ENCODE results near the gene POR. TPM values are rescaled to one million over a fixed set of nuclear protein-coding genes. Genes with fewer than 3 reads are reported as not detected.
A peak's percentile ranks its signal among the peaks of the same experiment; 100 is the strongest.

Gene POR
- total RNA-seq, 1 experiment from 2014 or later: 144 TPM

DNA sequence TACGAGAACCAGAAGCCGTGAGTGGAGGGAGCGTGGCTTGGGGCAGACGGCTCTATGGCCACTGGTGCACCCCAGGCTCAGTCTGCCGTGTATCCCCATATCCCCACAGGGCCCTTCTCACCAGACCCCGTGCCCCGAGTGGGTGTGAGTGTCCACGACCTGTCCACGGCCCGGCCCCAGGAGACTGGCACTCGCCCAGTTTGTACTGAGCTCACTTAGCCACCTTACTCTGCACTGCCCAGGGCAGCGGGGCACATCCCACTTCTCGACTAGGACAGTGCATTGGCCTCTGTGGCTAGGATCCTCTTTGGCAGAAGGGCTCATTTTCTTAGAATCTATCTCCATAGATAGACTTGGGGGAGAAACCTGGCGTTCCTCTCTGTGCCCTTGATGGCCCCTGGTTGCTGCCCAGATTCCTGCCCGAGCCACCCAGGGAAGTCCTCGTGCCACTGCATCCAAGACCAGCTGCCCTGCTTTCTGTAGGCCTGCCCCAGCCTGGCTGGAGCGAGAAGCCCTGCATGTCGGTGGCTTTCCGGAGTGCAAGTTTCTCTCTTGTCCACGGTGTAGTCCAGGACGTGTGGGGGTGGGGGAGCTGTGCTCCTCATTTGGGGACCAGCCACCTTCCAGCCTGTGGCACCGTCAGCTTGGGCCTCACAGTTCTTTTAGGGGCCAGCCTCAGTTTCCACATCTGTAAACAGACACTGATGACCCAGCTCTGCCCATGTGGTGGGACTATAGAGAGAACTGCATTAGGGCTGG, 67.5 kb downstream of the POR start:
- in situ Hi-C loops (cut with HindIII; ENCODE audit: low pct_unique_long_range_greater_than_20kb, low sequenced_read_pairs): no loop called here
- DNase-seq (ENCODE audit: low read depth): no peak

DNA sequence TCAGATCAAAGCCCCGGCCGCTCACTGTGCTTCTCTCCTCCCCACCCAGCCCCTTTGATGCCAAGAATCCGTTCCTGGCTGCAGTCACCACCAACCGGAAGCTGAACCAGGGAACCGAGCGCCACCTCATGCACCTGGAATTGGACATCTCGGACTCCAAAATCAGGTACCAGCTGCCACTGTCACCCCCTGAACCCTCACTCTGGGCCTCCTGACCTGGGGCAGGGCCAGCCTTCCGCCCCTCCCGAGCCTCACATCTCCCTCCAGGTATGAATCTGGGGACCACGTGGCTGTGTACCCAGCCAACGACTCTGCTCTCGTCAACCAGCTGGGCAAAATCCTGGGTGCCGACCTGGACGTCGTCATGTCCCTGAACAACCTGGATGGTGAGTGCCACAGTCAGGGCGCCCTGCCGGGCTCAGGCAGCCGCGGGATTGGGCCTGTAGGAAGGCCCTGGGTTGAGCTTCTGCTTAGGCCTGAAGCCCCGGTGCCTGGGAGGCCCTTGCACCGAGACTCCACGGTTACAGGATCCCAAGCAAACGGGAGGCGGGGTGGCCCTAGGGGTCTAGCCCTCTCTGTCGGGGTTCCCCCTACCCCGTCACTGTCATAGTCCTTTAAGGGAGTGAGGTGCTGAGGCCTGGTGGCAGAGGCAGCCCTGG, 68.6 kb downstream of the POR start:
- no peak for DNase-seq (ENCODE audit: low read depth)
- in situ Hi-C loops (cut with HindIII; ENCODE audit: low pct_unique_long_range_greater_than_20kb, low sequenced_read_pairs): no loop called here

DNA sequence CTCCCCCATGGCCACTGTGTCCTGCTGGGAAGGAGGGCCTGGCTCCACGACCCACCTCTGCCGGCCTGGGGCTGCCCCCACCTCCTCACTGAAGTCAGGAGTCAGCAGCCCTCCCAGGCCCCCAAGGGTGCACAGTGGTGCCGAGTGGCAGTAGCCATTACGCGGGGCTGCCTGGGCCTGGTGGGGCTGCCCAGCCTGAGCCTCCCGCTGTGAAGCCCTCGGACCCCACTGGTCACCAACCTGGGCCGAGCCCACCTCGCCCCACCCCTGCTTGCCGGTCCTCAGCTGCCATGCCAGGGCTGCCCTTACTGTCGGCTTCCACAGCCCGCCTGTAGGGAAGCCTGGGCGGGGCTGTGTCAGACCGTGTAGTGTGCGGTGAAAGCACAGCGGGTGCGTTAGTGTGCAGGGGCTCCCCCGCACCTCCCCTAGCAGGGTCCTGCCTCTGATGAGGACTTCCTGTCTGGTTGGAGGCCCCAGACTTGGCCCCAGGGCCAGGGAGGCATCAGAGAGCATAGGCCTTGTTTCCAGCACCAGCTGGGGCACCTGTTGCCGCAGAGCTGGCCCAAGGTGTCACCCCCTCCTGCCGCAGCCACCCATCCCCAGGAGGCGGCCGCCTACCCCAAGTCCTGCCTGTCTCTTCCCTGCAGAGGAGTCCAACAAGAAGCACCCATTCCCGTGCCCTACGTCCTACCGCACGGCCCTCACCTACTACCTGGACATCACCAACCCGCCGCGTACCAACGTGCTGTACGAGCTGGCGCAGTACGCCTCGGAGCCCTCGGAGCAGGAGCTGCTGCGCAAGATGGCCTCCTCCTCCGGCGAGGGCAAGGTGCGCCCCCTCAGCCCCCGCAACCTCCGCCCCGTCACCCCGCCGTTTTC, 69.4 kb downstream of the POR start:
- no peak for DNase-seq (ENCODE audit: low read depth)
- in situ Hi-C loops (cut with HindIII; ENCODE audit: low pct_unique_long_range_greater_than_20kb, low sequenced_read_pairs): no loop called here

DNA sequence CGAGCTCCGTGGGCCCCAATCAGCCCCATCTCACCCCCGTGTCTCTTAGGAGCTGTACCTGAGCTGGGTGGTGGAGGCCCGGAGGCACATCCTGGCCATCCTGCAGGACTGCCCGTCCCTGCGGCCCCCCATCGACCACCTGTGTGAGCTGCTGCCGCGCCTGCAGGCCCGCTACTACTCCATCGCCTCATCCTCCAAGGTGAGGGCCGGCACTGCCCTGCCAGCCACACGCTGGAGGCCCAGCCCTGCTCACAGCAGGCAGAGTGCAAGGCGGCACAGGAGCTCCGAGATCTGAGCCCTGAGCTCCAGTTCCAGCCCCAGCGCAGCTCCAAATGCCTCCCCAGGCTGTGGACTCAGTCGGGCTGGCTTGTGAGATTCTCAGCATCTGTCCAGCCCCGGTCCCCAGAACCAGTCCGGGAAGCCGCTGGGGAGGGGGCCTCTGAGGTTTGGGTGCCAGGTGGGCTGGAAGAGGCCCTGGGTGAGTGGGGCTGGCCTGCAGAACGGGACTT, 70.1 kb downstream of the POR start:
- no peak for DNase-seq (ENCODE audit: low read depth)
- in situ Hi-C loops (cut with HindIII; ENCODE audit: low pct_unique_long_range_greater_than_20kb, low sequenced_read_pairs): no loop called here

DNA sequence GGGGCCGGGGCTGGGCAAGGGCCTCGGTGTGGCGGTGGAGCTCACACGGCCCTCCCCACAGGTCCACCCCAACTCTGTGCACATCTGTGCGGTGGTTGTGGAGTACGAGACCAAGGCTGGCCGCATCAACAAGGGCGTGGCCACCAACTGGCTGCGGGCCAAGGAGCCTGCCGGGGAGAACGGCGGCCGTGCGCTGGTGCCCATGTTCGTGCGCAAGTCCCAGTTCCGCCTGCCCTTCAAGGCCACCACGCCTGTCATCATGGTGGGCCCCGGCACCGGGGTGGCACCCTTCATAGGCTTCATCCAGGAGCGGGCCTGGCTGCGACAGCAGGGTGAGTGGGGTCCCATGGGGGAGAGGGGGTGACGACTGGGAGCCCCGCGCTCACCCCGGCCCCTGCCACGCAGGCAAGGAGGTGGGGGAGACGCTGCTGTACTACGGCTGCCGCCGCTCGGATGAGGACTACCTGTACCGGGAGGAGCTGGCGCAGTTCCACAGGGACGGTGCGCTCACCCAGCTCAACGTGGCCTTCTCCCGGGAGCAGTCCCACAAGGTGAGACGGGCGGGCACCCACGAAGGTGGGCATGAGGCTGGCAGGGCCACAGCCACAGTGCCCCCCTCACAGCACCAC, 70.7 kb downstream of the POR start:
- no peak for DNase-seq (ENCODE audit: low read depth)
- in situ Hi-C loops (cut with HindIII; ENCODE audit: low pct_unique_long_range_greater_than_20kb, low sequenced_read_pairs): no loop called here

DNA sequence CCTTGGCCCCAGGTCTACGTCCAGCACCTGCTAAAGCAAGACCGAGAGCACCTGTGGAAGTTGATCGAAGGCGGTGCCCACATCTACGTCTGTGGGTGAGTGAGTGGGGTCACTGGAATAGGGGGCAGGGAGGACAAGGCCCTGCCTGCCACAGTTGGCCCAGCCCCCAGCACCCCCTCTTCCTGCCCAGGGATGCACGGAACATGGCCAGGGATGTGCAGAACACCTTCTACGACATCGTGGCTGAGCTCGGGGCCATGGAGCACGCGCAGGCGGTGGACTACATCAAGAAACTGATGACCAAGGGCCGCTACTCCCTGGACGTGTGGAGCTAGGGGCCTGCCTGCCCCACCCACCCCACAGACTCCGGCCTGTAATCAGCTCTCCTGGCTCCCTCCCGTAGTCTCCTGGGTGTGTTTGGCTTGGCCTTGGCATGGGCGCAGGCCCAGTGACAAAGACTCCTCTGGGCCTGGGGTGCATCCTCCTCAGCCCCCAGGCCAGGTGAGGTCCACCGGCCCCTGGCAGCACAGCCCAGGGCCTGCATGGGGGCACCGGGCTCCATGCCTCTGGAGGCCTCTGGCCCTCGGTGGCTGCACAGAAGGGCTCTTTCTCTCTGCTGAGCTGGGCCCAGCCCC, 71.3 kb downstream of the POR start:
- in situ Hi-C loops (cut with HindIII; ENCODE audit: low pct_unique_long_range_greater_than_20kb, low sequenced_read_pairs): no loop called here
- no peak for DNase-seq (ENCODE audit: low read depth)

DNA sequence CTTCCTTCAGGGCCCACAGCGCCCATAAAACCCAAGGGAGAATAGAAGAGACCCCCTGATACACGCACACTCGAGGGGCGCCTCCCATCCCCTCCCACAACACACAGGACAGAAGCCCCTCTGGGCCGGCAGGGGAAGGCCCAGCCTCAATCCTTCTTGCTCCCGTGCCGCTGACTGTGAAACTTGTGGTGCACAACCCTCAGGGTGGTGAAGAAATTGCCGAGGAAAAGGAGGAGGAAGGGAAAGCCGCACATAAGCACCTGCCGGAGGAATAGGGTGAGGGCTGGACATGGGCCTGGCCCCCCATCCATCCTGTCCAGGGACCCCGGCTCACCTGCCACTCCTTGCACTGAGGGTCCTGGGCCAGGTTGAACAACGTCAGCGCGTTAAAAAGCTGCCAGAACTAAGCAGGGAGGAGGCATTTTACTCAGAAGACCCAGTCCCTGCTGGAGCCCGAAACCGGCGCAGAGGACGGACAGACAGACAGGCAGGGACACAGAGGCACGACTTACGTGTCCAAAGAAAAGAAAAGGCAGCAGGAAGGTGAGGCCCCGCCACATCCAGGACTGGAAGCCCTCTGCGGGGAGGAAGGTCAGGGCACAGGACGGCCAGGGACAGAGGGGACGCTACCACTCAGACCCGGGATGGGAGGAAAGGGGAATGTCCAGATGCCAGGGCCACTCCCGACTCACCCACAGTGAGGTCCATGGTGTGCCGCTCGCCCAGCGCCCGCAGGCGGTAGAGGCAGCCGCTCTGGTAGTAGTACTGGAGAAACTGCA, 72.3 kb downstream of the POR start:
- in situ Hi-C loops (cut with HindIII; ENCODE audit: low pct_unique_long_range_greater_than_20kb, low sequenced_read_pairs): no loop called here

DNA sequence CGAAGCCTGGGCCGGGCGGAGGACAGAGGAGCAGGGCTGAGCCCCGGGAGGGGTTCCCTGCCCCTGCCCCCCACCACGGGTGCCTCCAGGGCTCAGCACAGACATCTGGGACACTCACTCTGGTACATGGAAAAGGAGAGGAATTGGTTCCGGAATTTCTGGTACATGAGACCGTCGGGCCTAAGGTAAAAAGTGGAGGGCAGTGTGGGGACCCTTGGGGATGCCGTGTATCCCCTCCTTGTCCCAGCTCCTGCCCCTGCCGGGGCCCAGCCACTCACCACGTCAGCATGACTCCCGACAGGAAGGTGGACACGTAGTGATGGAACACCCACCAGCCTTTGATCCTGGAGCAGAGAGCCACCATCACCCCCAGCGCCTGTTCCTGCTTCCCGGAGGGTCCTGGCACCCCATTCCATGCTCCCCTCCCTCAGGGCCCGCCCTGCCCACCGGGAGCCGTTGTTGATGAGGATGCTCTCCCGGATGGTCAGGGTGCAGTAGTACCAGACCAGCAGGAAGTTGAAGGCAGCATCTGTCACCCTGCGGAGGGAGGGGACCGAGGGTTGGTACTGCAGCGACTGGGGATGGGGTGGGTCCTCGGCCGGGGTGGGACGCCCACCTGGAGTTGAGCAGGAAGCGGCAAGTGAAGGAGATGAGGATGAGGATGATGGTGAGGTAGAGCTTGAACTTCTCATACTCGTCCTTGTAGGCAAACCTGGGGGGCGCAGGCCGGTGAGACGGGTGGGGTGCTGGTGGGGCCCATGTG, 73.0 kb downstream of the POR start:
- no peak for DNase-seq (ENCODE audit: low read depth)
- in situ Hi-C loops (cut with HindIII; ENCODE audit: low pct_unique_long_range_greater_than_20kb, low sequenced_read_pairs): no loop called here

More for the DNA sequence above, 72.3 kb downstream of the POR start:
- no peak for DNase-seq (ENCODE audit: low read depth)

DNA sequence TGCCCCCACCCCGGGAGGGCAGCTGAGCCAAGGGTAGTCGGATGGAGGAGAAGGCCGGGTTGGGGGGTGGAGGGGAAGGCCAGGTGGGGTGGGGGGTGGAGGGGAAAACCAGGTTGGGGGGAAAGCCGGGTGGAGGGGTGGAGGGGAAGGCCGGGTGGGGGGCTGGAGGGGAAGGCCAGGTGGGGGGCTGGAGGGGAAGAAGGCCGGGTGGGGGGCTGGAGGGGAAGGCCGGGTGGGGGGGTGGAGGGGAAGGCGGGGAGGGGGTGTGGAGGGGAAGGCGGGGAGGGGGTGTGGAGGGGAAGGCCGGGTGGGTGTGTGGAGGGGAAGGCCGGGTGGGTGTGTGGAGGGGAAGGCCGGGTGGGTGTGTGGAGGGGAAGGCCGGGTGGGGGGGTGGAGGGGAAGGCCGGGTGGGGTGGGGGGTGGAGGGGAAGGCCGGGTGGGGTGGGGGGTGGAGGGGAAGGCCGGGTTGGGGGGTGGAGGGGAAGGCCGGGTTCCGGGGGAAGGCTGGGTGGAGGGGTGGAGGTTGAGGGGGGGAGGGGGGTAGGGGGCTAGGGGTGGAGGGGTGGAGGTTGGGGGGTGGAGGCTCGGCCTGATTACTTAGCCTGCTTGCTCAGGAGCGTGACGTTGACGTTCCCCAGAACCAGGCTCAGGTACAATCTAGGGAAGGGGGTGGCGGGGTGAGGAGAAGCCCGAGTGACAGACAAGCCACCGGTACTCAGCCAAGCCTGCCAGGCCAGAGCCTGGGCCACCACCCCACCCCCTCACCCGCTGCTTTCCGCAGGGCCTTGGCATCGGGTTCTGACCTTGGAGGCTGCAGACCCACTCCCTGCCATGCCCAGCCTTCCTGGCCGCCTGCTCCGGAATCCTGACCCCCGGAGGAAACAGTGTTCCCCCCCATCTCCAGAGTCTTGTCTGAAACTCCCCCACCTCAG, 73.9 kb downstream of the POR start:
- DNase-seq (ENCODE audit: low read depth): no peak
- in situ Hi-C loops (cut with HindIII; ENCODE audit: low pct_unique_long_range_greater_than_20kb, low sequenced_read_pairs): no loop called here

DNA sequence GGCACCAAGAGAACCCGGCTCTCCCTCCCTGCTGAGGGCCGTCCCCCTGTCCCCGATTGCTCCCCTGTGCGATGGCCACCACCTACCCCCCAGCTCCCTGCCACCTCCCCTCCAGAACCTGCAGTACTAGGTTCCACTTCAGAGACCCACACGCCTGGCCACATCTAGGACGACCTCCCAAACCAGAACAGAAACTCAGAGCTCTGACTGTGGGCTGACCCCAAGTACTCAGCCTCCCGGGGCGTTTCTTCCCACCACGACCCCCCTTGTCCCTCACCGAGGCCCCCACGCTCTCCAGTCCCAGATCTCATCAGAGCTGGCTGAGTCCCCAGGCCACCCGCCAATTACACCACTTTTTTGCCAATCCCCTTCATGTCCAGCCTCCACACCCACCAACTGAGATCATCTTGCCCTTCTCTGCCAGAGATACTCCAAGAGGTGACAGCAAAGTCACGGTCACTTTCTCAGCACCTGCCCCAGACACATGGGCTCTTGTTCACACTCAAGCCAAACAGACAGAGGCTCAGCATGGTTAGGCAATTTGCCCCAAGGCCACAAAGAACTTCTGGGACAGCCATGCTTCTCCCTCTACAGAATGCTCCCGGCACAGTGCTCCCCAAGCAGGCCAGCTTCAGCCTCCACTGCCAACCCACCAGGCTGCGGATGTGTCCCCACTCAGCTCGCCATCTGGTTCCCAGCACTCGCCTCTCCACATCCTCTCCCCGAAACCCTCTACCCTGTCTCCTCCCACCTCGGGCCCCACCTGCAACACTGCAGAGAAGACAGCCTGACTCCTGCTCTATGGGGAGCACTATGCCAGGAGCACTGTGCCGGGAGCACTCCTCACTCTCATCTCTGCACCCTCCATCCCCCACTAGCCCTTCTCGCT, 74.8 kb downstream of the POR start:
- in situ Hi-C loops (cut with HindIII; ENCODE audit: low pct_unique_long_range_greater_than_20kb, low sequenced_read_pairs): no loop called here
- no peak for DNase-seq (ENCODE audit: low read depth)

DNA sequence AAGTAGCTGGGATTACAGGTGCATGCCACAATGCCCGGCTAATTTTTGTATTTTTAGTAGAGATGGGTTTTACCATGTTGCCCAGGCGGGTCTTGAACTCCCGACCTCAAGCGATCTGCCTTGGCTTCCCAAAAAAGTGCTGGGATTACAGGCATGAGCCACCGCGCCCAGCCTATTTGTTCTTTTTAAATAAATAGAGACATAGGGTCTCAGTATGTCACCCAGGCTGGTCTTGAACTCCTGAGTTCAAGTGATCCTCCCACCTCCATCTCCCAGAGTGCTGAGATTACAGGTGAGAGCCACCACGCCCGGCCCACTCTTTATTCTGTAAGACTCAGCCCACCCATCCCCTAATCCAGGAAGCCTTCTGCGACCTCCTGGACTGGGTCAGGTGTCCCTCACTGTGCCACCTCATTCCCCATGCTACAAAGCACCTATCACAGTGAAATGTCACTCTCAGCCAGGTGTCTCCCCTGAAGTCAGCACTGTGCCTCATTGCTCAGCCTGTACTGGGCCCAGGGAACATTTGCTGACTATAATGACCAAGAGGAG, 76.7 kb downstream of the POR start:
- in situ Hi-C loops (cut with HindIII; ENCODE audit: low pct_unique_long_range_greater_than_20kb, low sequenced_read_pairs): no loop called here

DNA sequence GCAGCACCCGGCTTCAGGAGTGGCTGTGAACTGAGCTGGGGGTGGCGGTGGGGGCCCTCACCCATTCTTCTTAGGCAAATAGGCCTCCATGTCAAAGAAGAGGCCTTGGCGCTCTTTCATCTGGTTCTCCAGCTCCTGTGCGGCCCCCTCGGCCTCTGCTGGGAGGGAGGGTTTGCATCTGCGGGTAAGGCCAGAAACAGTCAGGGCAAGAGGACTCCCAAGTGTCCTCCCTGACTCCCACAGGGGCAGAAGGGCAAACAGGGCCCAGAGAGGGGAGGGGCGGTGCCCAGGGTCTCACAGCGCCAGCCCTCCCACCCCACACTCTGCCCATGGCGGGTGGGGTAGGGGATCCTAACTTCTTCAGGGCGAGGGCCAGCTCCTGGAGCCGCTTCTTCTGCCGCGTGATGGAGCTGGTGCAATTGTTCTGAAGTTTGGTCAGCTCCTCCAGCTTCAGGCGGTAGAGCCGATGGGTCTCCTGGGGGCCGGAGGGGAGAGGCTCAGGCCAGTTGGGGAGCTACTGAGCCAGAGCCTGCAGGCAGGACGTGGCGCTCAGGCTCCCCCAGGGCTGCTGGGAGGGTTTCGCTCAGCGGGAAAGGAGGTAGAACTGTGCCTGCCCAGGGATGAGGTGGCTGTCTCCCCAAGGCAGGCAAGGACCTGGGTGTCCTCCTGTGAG, 77.3 kb downstream of the POR start:
- DNase-seq (ENCODE audit: low read depth): no peak
- in situ Hi-C loops (cut with HindIII; ENCODE audit: low pct_unique_long_range_greater_than_20kb, low sequenced_read_pairs): no loop called here

More for the DNA sequence above, 76.7 kb downstream of the POR start:
- DNase-seq (ENCODE audit: low read depth): no peak

DNA sequence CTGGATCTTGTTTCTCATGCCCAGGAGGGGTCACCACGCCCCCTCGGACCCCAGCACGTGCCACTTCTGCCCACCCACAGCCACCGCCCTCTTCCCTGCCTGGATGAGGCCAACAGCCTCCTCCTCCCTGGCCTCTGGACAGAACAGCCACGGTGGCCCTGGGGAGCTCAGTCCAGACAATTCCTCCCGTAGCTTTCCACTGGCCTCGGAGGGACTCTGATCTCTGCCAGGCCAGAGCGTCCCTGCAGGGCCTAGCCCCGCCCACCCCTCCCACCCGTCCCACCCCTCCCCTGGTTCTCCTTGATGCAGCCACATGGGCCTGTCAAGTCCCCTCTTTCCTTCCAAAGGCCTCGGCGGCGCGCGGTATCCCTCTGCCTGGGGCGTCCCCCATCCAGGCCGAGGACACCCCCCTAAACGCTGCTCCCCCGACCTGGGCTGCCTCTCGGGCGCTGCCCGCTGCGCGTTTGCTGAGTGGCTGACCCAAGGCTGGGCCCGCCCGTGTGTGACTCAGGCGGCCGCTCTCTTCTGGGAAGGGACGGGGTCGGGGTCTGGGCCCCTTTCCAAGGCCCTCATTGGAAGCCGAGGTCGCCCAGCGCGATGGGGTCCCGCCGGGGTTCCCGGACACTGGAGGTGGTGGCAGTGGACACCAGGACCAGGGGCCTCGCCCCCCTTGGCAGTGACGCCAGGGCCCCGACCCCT, 78.9 kb downstream of the POR start:
- in situ Hi-C loops (cut with HindIII; ENCODE audit: low pct_unique_long_range_greater_than_20kb, low sequenced_read_pairs): no loop called here
- DNase-seq (ENCODE audit: low read depth): peak; percentile 75

Data from Caki2 (cell line).